Stimulated activated CD4-positive, alpha-beta T cell treated with anti-CD3 and anti-CD28 coated beads, Interleukin-15, amount 100 ng/mL, for 1 hour (primary cell): ENCODE results near the gene SLC38A11.

Experiments used
- DNase-seq, 2 donors: peaks; one replicate each; pipeline ENCODE4 v3.0.0-alpha.2; 2020; ENCODE audit warnings: low read depth in 1 of 2, low spot score in 1 of 2

Gene SLC38A11

DNA sequence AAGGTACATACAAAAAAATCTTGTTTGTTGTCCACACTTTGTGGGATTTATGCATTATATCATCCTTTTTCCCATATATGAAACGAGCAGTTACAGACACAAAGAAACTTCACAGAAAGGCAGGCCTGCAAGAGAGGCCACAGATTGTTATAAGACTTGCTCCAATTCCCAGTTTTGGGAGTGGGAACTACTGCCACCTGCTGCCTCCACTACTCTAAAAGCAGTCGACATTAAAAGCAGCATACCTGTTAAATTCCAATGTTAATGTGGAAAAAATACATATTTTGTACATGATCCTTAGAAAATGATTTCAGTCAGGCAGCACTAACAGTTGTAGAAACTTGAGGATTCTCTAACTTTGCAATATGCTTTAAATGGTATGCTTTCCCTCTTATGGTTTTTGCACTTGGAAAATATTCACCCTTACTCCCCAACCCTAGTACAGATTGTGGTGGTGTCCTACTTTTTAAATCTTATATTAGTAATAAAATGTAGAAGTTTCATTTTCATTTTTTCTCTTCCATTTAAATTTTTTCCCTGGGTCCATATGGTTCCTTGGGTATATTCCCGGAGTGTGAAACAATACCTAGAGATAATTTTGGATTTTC is 37.9 kb downstream of the SLC38A11 start:
- no peak for DNase-seq

DNA sequence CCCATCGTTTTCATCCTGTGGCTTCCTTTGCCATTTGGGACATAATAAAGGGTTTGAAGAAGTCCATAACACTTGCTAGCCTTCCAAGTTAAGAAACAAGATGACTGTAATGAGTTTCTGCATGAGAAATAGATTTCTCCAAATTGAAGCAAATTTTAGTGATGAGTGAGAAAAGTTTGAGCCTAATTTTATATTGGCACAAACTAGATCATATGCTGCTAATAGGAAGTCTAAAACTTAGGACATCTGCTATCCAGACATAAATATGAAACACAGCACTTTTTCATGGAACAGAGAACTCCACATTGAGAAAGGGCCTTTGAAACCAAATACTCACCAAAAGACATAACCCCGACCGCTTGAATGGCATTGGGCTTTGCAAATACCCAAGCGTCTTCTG is 39.8 kb downstream of the SLC38A11 start:
- DNase-seq: no peak

DNA sequence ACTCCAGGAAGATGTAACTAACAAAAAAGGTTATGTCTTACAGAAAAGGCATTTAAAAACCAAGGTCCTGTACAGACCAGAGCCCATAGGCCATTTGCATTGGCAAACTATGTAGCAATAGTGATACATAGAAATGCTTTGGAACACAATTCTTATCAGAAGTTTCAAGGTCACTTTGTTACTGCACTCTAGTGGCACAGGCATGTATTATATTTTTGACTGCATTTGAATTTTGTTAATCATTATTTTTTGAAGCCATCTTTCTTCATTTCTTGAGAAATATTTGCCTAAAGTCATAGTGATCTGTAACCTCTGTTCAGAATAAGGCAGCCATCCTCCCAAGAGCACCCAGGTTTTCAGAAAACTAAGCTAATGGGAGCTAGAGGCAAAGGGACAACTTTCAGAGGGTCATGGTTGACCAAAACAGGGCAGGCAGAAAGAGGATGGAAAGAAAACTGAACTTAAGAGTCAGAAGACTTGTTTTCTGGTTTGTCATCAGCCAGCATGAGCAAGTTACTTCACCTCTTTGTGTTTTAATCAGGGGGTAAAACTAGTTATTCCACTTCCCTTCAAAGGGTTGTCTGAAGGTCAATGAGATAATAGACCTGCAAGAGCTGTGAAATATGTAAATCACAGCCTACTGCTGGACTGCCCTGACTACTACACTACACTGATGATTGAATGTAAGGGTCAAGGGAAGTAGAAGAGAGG is 41.5 kb downstream of the SLC38A11 start:
- no peak for DNase-seq

DNA sequence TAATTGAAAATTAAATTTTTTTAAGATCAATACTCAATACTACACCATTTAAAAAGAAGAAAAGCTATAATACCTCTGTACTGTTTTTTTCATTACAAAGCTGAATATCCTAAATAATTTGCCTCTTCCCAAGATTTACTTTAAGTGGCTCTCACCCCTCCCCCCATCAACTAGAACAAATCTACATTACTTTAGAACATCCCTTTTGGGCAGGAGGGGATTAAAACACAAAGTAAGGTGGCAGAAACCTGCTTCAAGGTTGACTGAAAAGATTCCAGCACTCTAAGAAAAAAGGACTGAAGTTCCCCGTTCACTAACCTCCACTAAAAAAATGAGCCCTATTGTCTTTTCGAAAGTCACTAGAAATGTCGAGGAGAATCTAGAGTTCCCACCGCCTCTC is 42.3 kb downstream of the SLC38A11 start:
- DNase-seq: no peak

DNA sequence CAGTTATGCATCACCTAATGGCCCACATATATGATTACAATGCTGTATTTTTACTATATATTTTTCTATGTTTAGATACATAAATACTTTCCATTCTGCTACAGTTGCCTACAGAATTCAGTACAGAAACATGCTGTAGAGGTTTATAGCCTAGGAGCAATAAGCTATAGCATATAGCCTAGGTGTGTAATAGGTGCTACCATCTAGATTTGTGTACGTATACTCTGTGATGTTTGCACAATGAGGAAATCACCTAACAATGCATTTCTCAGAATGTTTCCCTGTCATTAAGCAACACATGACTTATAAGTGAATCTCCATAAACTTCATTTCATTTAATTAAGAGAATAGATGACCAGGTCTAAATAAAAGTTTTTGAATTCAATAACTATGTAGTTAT is 43.5 kb downstream of the SLC38A11 start:
- DNase-seq: no peak

DNA sequence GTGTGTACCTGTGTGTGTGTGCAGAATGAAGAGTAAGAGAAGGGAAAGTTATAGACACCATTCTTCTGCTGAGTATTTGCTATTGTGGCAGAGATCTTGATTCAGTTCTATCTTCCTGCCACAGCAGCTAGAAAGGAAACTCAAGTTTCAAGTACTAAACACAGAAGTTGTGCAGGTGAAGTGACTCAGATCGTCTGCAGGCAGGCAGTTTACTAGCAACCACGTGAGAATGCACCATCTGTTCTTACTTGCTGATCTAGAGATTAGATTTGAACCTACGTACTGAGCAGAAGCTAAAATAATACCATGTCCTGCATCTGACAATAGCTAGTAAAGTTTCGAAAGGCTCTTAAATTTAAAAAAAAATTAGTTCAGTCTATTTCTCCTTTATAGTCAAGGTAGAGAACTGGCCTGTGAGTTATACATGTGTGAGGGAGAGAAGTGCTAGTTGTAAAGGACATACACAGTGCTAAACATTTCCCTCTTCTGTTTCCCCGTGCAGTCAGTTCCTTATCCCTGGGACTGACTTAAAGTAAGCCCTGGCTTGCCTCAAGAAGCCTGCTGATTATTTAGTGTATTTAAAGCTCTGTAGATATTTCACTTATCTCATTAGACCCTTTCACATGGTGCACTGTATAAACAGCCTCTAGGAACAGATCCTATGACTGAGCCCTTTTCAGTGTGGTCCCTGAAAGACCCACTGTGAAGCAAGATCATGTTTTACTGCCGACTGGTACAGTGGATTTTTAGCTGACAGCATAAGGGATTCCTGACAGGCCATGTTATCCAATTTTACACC is 45.0 kb downstream of the SLC38A11 start:
- no peak for DNase-seq

DNA sequence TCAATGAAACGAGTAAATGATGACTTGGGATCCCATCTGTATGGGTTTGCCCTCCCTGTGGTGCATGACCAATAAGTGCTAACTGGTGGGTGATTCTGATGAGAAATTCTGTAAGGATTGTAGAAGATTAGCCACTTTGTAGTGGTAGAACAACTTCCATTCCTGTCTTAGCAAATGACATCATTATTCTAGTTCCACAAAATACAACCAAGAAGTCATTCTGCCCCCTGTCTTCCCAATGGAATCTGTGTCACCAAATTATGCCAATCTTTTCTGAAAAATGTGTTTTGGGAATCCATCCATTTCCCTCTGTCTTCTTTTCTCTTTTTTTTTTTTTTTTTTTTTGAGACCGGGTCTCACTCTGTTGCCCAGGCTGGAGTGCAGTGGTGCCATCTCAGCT is 48.4 kb downstream of the SLC38A11 start:
- DNase-seq: no peak

DNA sequence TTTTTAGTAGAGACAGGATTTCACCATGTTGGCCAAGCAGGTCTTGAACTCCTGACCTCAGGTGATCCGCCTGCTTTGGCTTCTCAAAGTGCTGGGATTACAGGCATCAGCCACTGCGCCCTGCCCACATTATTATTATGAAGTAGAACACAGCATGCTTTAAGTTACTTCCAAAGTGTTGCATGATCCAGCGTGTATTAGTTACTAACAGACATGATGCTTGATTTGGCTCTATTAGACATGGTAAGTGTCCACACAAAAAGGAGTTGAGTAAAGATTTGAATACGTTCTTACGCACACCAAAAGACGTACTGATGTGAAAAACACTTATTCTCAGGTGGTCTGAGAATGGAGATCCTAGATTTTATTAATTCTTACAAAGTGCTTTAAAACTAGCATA is 50.0 kb downstream of the SLC38A11 start:
- no peak for DNase-seq

DNA sequence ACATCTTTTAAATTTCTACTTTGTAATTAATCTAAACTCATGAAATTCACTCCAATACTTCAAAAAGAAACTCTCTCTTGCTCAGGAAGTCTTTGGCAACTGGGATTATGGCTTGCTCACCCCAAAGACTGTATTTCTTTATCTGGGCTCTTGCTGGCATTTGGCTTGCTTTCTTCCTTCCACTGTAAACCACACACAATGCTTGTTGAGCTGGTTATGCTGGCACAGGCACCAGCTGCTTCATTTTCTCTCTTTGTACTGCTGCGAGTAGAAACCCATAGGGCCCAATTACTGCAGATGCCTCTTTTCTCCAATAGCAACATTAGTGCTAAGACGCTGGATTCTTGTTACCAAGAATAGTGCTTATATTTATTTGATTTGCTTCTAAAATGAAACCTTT is 51.4 kb downstream of the SLC38A11 start:
- DNase-seq: no peak

DNA sequence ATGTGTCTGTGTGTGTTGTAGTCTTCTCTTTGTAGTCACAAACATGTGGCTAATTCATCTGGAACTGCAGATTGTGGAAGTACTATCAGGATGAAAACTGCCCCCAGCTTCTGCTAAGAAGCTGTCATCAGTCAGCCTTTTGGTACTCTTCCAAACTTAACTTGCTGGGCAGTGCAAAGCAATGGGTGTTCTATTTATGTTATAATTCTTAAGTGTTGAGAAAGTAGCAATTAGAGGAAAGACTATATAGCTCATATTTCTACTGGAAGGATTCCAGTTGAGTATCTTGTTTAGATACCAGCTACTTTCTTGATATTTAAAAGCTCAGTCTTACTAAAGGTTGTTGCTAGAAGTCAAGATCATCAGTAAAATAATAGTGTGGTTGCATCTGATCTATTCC is 52.1 kb downstream of the SLC38A11 start:
- DNase-seq: no peak

DNA sequence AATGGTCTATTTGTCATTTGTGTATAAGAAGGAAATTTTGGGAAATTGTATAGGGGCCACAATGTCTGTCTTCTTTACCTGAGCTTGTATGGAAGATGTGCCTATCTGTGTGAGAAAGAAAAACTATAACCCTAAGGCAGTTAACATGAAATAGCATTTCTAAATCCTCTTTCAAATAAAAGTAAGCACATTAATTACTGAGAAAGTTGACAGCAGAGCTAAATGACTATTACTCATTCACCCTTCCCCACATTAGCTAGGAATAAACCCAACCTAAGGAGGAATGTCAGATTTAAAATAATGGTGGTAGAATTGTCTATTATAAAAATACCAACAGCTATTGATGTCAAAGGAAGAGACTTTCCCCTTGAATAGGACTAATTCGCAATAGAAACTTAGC is 56.2 kb downstream of the SLC38A11 start:
- DNase-seq: no peak

DNA sequence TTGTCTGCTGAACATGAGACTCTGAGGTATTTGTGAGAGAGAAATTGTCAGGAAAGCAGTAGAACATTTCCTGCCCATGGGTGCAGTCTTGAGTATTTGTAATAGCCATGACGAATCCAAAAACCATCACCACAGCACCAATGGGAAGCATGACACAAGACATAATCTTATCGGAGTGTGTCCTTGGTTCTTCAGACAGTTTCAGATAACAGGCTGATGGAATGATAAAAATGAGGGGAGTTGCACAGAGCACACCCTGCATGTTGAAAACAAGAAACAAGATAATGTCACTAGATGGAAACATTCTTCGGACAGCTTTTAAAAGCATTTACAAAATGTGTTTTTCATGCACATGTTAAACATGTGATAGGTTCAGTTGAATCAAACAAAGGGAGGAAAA is 56.9 kb downstream of the SLC38A11 start:
- no peak for DNase-seq

DNA sequence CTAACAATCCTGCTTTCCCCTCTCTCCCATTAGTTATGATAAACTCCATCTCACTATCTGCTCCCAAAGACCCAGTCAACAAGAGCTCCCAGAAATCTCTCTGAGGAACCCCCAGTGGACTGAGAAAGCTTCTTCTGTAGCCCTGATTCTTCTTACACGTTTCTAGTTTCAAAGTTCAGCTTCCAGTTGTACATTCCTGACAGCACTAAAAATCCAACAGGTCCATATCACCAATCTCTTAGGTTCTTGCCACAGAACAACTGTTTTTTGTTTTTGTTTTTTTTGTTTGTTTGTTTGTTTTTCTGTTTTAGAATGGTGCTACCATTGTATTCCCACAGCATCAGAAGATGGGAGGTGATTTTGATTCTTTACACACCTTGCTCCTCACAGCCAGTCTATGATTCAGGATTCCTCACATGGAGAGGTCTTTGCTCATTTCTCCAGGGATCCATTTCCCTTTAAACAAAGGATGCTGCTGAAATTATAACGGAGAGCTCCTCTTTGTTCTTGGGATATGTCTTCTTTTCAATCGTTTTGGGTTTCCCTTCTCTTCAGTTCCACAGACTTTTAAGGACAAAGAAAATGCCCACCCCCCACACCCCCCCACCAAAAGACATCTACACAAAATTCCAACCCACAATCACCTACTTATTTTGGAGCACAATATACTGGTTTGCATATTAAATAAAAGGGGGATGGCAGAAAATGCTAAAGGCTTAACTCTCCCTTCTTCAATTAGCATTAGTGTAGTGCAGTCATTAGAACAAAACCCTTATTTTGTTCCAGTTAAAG is 57.7 kb downstream of the SLC38A11 start:
- DNase-seq: no peak

DNA sequence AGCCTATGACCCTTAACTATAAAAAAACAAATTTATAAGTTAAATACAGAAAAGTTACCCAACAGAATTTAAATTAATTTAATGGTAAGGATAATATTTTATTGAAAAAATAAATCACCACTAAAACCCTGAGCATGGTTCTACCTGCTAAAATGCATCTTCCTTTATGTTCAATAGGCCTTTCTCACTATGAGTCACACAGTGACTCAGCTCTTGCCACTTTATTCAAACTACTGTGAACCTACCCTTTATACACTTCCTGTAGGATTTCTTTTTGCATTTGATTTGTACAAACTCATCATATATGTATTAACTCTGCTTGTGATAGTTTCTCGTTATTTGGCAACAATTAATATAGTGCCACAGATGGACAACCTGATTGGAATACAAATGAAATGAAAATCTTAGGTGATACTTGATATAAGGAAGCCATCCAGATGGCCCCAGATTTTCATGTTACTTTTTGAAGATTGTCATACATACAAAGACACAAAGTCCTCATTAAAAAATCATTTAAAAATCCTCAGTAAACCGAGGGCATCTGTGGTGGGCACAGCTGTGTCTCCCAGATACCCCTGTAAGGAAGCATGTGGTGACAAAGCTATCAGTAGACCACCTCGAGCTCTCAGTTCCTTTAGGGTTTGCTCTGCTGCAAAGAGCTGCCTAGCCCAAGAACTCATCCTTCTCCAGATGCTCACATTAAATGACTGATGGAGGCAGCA is 58.5 kb downstream of the SLC38A11 start:
- no peak for DNase-seq

DNA sequence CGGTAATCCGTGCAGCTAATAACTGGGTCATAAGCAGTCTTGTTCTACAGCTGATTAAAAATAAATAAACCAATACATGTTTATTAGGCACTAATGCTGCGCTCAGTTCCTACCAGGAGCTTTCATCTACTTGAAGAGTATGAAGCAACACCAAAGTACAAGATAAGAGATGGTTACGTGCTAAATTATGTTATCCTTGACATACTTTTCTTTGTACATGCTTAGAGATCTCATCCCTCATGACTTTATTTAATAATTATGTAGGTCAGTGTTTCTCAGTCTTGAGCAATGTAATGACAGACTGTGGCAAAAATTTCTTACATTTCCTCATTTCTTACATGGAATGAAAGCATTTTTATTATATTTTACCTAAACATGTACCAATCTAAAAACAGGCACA is 59.1 kb downstream of the SLC38A11 start:
- no peak for DNase-seq

DNA sequence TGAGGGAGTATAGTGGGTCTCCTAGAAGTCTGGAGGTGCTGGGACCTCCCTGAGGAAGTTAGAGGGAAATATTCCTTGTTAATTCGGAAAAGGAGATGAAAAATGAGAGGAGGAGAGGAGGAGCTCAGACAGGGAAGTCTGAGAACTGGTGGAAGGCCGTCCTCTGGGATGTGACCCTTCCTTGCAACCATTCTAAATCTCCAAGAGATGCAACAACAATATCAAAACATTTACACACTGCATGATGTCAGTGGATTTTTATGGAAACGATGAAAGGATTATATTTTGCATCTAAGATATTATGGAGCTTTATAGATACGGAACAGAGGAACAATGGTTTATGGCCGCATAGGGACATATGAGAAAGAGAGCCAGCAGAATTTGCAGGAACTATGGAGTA is 63.9 kb downstream of the SLC38A11 start:
- DNase-seq: no peak

DNA sequence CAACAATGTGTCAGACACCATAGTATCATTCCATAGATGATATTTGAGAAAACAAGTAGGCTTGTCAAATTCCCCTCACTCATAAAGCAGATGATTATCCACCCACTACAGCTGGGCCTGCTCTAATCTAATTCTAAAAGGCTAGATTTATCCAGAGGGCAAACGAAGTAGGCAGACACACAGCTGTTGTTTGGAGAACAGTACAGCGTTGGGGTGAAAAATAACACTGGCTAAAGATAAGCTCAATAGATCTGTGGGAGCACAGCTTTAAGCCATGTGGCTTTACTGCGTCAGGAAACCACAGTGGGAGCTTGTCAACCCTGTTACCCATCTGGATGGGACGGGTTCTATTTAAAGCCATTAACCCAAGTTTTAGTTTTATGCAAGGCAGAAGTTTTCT is 64.8 kb downstream of the SLC38A11 start:
- DNase-seq: no peak

DNA sequence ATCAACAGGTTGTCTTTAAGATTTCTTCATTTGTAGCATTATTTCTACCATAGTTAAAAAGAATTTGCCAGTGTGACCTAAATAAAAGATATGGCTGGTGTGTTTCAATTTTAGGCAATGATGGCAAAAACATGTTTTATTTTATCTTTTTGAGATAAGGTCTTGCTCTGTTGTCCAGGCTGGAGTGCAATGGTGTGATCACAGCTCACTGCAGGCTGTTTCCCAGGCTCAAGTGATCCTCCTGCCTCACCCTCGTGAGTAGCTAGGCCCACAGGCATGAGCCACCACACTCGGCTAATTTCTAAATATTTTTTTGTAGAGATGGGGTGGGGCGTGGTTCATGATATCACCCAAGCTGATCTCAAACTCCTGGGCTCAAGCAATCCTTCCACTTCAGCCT is 66.7 kb downstream of the SLC38A11 start:
- DNase-seq: no peak

DNA sequence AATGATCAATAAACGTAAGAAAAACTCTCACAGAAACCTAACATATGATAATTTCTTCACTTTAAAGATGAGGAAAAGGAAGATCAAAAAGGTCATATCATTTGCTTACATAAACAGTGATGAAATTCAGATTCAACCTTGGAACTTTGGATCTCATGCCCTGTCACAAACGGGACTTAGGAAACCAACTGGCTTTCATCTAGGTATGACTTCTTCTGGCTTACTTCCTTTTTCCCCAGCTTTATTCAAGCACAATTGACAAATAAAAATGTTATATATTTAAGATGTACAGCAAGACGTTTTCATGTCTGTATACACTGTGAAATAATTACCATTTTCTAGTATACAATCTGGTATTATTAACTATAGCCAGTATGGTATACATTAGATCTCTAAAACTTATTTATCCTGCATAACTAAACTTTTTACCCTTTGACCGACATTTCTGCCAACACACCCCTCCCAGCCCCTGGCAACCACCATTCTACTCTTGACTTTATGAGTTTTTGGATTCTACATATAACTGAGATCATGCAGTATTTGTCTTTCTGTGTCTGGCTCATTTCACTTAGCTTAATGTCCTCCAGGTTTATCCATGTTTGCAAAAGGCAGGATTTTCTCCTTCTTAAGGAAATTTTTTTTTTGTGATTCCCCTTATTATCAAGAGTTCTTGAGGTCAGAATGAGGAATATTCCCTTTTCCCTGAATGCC is 67.7 kb downstream of the SLC38A11 start:
- DNase-seq: no peak

DNA sequence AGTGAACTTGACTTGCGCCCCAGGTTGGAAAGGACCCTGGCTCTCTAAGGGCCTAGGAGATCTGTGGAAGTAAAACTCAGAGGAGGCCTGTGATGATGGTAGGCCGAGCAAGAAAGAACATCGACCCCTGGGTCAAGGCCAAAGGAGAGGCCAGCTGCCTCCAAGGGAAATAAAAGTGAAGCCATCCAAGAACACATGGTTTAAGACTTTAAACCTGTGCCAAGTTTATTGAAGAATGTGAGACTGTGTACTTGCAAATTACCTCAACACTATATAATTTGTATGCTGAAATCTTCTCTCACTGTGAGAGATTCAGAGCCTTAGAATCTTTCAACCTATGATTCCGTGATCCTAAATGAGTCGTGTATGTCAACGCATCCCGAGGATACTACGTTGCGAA is 73.0 kb downstream of the SLC38A11 start:
- no peak for DNase-seq
